DOHH2 (cell line): ENCODE measurements around the gene ATP6V0D1.

ENCODE experiments used
- H3F3A ChIP-seq: fragments of 200-600 bp; sonication (generic), shearing (Covaris generic); 2 replicates; pipeline ENCODE4 v1.6.0; 2016; ENCODE audit warnings: antibody characterized with exemption, mild to moderate bottlenecking; ENCODE audit not compliant: control insufficient read depth, insufficient read depth
- H3K27ac ChIP-seq: fragments of 200-600 bp; sonication (generic); 2 replicates; pipeline ENCODE4 v1.5.1; 2014; ENCODE audit warnings: low read depth, mild to moderate bottlenecking, low read length, moderate library complexity
- H3K27me3 ChIP-seq: fragments of 200-600 bp; sonication (generic); 2 replicates; pipeline ENCODE4 v1.6.1; 2014; ENCODE audit warnings: mild to moderate bottlenecking, low read length, mixed read lengths; ENCODE audit not compliant: control insufficient read depth
- H3K36me3 ChIP-seq: fragments of 200-600 bp; sonication (generic); 2 replicates; pipeline ENCODE4 v1.6.1; 2014; ENCODE audit warnings: mild to moderate bottlenecking, low read length, moderate library complexity, mixed read lengths; ENCODE audit not compliant: control insufficient read depth
- H3K4me1 ChIP-seq: fragments of 200-600 bp; sonication (generic); 2 replicates; pipeline ENCODE4 v1.6.1; 2014; ENCODE audit warnings: mild to moderate bottlenecking, low read length, mixed read lengths; ENCODE audit not compliant: control insufficient read depth
- H3K4me2 ChIP-seq: fragments of 200-600 bp; sonication (generic); 2 replicates; pipeline ENCODE4 v1.6.0; 2014; ENCODE audit warnings: mild to moderate bottlenecking, low read length, moderate library complexity
- H3K4me3 ChIP-seq: fragments of 200-600 bp; sonication (generic); 2 replicates; pipeline ENCODE4 v1.5.1; 2014; ENCODE audit warnings: mild to moderate bottlenecking, low read length, mixed read lengths
- H3K79me2 ChIP-seq: fragments of 200-600 bp; sonication (generic); 2 replicates; pipeline ENCODE4 v1.6.1; 2014; ENCODE audit warnings: mild to moderate bottlenecking, low read length, mixed read lengths; ENCODE audit not compliant: control insufficient read depth
- H3K9me2 ChIP-seq: fragments of 200-600 bp; sonication (generic); replicated peaks from 2 replicates; pipeline ENCODE4 v1.6.1; 2014; ENCODE audit warnings: mild to moderate bottlenecking, low read length, mixed read lengths; ENCODE audit not compliant: control insufficient read depth
- H3K9me3 ChIP-seq: fragments of 200-600 bp; sonication (generic); 2 replicates; pipeline ENCODE4 v1.6.1; 2014; ENCODE audit warnings: antibody characterized with exemption, low read length, mixed read lengths; ENCODE audit not compliant: control insufficient read depth, insufficient read depth
- H4K20me1 ChIP-seq: fragments of 200-600 bp; sonication (generic); 2 replicates; pipeline ENCODE4 v1.6.0; 2014; ENCODE audit warnings: low read depth, mild to moderate bottlenecking, antibody characterized with exemption, low read length, moderate library complexity; ENCODE audit not compliant: control insufficient read depth, insufficient read depth
- EZH2phosphoT487 ChIP-seq: fragments of 200-600 bp; sonication (generic); IDR thresholded peaks from 2 replicates; pipeline ENCODE4 v1.6.1; 2017; ENCODE audit warnings: borderline replicate concordance, mild to moderate bottlenecking, antibody characterized with exemption, low read length, moderate library complexity, mixed read lengths
- TF ChIP-seq, protein P1 (sequence below): fragments of 200-600 bp; sonication (generic); IDR thresholded peaks from one replicate; pipeline ENCODE4 v1.5.1; 2014; ENCODE audit warnings: antibody characterized with exemption, mild to moderate bottlenecking, low read depth, low read length; ENCODE audit not compliant: poor library complexity, severe bottlenecking

The ATP6V0D1 gene

GRCh38 chr16:67406111-67406971, 74.6 kb downstream of the ATP6V0D1 start:
- H3F3A ChIP-seq = no peaks in the 10 kb centered on the region
- no peaks in the 10 kb centered on the region for H3K9me3 ChIP-seq
- H3K27me3 ChIP-seq = no peaks in the 10 kb centered on the region; the same call in 1 of the 2 replicates
- H3K79me2 ChIP-seq = no peaks in the 10 kb centered on the region
- no peak overlapping the region for H3K4me3 ChIP-seq
- no peak for TF ChIP-seq EZH2phosphoT487
- TF ChIP-seq, protein P1, sequence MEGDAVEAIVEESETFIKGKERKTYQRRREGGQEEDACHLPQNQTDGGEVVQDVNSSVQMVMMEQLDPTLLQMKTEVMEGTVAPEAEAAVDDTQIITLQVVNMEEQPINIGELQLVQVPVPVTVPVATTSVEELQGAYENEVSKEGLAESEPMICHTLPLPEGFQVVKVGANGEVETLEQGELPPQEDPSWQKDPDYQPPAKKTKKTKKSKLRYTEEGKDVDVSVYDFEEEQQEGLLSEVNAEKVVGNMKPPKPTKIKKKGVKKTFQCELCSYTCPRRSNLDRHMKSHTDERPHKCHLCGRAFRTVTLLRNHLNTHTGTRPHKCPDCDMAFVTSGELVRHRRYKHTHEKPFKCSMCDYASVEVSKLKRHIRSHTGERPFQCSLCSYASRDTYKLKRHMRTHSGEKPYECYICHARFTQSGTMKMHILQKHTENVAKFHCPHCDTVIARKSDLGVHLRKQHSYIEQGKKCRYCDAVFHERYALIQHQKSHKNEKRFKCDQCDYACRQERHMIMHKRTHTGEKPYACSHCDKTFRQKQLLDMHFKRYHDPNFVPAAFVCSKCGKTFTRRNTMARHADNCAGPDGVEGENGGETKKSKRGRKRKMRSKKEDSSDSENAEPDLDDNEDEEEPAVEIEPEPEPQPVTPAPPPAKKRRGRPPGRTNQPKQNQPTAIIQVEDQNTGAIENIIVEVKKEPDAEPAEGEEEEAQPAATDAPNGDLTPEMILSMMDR = no peak
- H3K9me2 ChIP-seq = no peaks in the 10 kb centered on the region
- no peaks in the 10 kb centered on the region for H3K4me1 ChIP-seq
- no peak overlapping the region for H3K27ac ChIP-seq
- no peaks in the 10 kb centered on the region for H3K36me3 ChIP-seq
- H4K20me1 ChIP-seq = no peaks in the 10 kb centered on the region
- H3K4me2 ChIP-seq = no peak overlapping the region

GRCh38 chr16:67405336-67405735, 75.6 kb downstream of the ATP6V0D1 start:
- H3K4me3 ChIP-seq = no peak overlapping the region
- H3K79me2 ChIP-seq = no peaks in the 10 kb centered on the region
- no peak overlapping the region for H3K27ac ChIP-seq
- no peaks in the 10 kb centered on the region for H3K4me1 ChIP-seq
- no peaks in the 10 kb centered on the region for H4K20me1 ChIP-seq
- no peaks in the 10 kb centered on the region for H3K27me3 ChIP-seq
- H3F3A ChIP-seq = no peaks in the 10 kb centered on the region
- H3K9me2 ChIP-seq = no peaks in the 10 kb centered on the region
- TF ChIP-seq, protein P1 = no peak
- no peak for TF ChIP-seq EZH2phosphoT487
- H3K36me3 ChIP-seq = no peaks in the 10 kb centered on the region
- H3K9me3 ChIP-seq = no peaks in the 10 kb centered on the region
- H3K4me2 ChIP-seq = no peak overlapping the region

DNA sequence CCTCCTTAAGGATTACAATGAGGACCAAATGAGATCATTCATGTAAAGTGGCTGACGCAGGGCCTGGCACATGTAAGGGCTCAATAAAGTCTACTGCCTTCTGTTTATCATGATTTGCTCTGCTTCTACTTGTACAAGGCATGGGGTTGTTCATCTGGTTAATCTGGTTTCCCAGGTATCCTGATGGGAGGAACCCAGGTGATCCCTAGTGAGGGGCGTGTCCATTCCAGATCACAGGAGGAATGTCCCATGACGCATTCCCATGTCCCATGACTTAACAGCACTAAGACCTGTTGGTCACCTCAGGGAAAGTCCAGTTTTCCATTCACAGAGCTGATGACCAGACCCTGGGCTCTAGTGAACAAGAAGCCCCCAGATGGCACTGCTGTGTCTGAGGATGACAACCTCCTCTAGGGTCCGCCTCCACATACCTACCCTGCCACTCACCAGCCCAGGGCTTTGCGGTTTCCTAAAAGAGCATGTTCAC, 76.2 kb downstream of the ATP6V0D1 start:
- Histone ChIP-seq H3F3A (no peaks in the 10 kb centered on the region), H3K27ac (no peak overlapping the region), H3K4me3 (no peak overlapping the region), H3K4me1 (no peaks in the 10 kb centered on the region), H4K20me1 (no peaks in the 10 kb centered on the region), H3K9me3 (no peaks in the 10 kb centered on the region), H3K36me3 (no peaks in the 10 kb centered on the region), H3K79me2 (no peaks in the 10 kb centered on the region), H3K9me2 (no peaks in the 10 kb centered on the region), H3K4me2 (no peak overlapping the region), H3K27me3 (no peaks in the 10 kb centered on the region)
- TF ChIP-seq, protein P1 = no peak
- TF ChIP-seq EZH2phosphoT487 = no peak
